ENCODE data around the gene SLC43A3.

The SLC43A3 gene

GRCh38 chr11:57416436-57416835 is 10.5 kb downstream of the SLC43A3 start:
- DNase-seq (ENCODE audit: low read depth in 2 of 2), result no peak
- no peak for TF ChIP-seq CTCF (IDR thresholded peaks at IDR 0.05; ENCODE audit: low read depth, low read length)
- no peak overlapping the region for H3K4me3 ChIP-seq (replicated peaks in 1 of 2; ENCODE audit: low read depth in 2 of 2, low read length in 2 of 2)

- no peak for DNase-seq (ENCODE audit: low read depth in 2 of 2)
- no peak overlapping the region for H3K4me3 ChIP-seq (replicated peaks in 1 of 2; ENCODE audit: low read depth in 2 of 2, low read length in 2 of 2)
- no peak for TF ChIP-seq CTCF (IDR thresholded peaks at IDR 0.05; ENCODE audit: low read depth, low read length)
Observed at GRCh38 chr11:57414612-57415212, 12.2 kb downstream of the SLC43A3 start.

- H3K4me3 ChIP-seq (replicated peaks in 1 of 2; ENCODE audit: low read depth in 2 of 2, low read length in 2 of 2), result no peak overlapping the region
- no peak for DNase-seq (ENCODE audit: low read depth in 2 of 2)
- no peak for TF ChIP-seq CTCF (IDR thresholded peaks at IDR 0.05; ENCODE audit: low read depth, low read length)
Observed at GRCh38 chr11:57413681-57414080, 13.2 kb downstream of the SLC43A3 start.

- peak; percentile 64 to 71 for DNase-seq (ENCODE audit: low read depth in 2 of 2)
- no peak overlapping the region for H3K4me3 ChIP-seq (replicated peaks in 1 of 2; ENCODE audit: low read depth in 2 of 2, low read length in 2 of 2)
- no peak for TF ChIP-seq CTCF (IDR thresholded peaks at IDR 0.05; ENCODE audit: low read depth, low read length)
Observed at GRCh38 chr11:57410287-57410686, 16.6 kb downstream of the SLC43A3 start.

- DNase-seq (ENCODE audit: low read depth in 2 of 2), result no peak
- H3K4me3 ChIP-seq (replicated peaks in 1 of 2; ENCODE audit: low read depth in 2 of 2, low read length in 2 of 2), result no peak overlapping the region
- no peak for TF ChIP-seq CTCF (IDR thresholded peaks at IDR 0.05; ENCODE audit: low read depth, low read length)
Observed at GRCh38 chr11:57409321-57410100, 17.4 kb downstream of the SLC43A3 start.

GRCh38 chr11:57408771-57409170 is 18.1 kb downstream of the SLC43A3 start:
- no peak for TF ChIP-seq CTCF (IDR thresholded peaks at IDR 0.05; ENCODE audit: low read depth, low read length)
- no peak overlapping the region for H3K4me3 ChIP-seq (replicated peaks in 1 of 2; ENCODE audit: low read depth in 2 of 2, low read length in 2 of 2)
- no peak for DNase-seq (ENCODE audit: low read depth in 2 of 2)

All from cardiac fibroblast (primary cell).